K562 (cell line): Measurements from ENCODE around the gene TTC33.

Experiments
- CHD1 ChIP-seq: fragments of 200-600 bp; sonication (generic); IDR thresholded peaks from one replicate; pipeline ENCODE4 v1.6.1; 2012; ENCODE audit warnings: mild to moderate bottlenecking, moderate library complexity, low read length, inconsistent platforms
- DMBX1 ChIP-seq: fragments of 250-450 bp; sonication (Bioruptor Pico); IDR thresholded peaks from 2 replicates; pipeline ENCODE4 v1.8.0; 2022; ENCODE audit warnings: inconsistent platforms, mild to moderate bottlenecking, moderate library complexity, borderline replicate concordance
- MYNN ChIP-seq, 2 experiments: sonication (generic); formaldehyde crosslinking in 1 of 2; IDR thresholded peaks; 2 replicates each; pipeline versions ENCODE4 v1.5.0 to v1.6.1; 2016 to 2020; ENCODE audit warnings: antibody characterized with exemption in 1 of 2, missing genetic modification reagents in 1 of 2
- POLR2AphosphoS5 ChIP-seq: IDR thresholded peaks from 2 replicates; pipeline ENCODE4 v1.6.1; 2011; ENCODE audit warnings: mild to moderate bottlenecking, low read depth, low read length, moderate library complexity; ENCODE audit not compliant: control insufficient read depth, insufficient read depth
- ZFP36 ChIP-seq: fragments of 150-350 bp; IDR thresholded peaks from 2 replicates; pipeline ENCODE4 v1.6.1; 2018; ENCODE audit warnings: low read length, low read depth; ENCODE audit not compliant: partially characterized antibody
- ZNF24 ChIP-seq: fragments of 450-650 bp; IDR thresholded peaks from 2 replicates; pipeline ENCODE4 v1.6.1; 2016
- ZNF707 ChIP-seq: fragments of 250-450 bp; sonication (Bioruptor Pico); conservative IDR thresholded peaks from 2 replicates; pipeline ENCODE4 v1.8.0; 2022; ENCODE audit warnings: inconsistent platforms, mild to moderate bottlenecking, moderate library complexity
- ZNF780A ChIP-seq: fragments of 250-450 bp; sonication (Bioruptor Pico); IDR thresholded peaks from 2 replicates; pipeline ENCODE4 v1.5.0; 2021; ENCODE audit warnings: mild to moderate bottlenecking
- TF ChIP-seq, protein P1 (sequence below): fragments of 250-450 bp; sonication (Bioruptor Pico); IDR thresholded peaks from 2 replicates; pipeline ENCODE4 v1.8.0; 2021; ENCODE audit warnings: moderate library complexity, mild to moderate bottlenecking, inconsistent platforms

DNA sequence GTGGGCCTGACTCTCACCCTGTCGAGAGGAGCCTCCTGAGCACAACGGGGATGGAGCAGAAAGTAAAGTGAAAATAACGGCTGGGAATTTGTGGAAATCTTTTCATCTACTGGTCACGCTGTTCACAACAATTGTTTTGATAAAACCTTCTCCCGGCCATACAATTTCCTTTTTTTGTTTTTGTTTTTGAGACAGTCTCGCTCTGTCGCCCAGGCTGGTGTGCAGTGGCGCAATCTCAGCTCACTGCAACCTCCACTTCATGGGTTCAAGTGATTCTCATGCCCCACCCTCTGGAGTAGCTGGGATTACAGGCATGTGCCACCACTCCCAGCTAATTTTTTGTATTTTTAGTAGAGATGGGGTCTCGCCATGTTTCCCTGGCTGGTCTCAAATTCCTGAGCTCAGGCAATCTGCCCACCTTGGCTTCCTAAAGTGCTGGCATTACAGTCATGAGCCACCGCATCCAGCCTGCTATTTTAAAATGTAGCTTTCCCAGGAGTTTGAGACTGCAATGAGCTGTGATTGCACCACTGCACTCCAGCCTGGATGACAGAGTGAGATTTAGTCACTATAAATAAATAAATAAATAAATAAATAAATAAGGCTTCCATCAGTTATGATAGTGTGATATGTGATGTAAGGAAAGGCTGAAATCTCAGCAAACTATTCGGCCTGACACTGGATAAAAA, 149.5 kb downstream of the TTC33 start:
- TF ChIP-seq ZNF780A (CRISPR knock-in tag) (no peak), POLR2AphosphoS5 (no peak), ZNF707 (CRISPR knock-in tag) (no peak), ZNF24 (no peak), ZFP36 (no peak), MYNN (IDR thresholded peaks at IDR 0.05) (no peak), MYNN (CRISPR knock-in tag; IDR thresholded peaks at IDR 0.05) (no peak), CHD1 (no peak), DMBX1 (CRISPR knock-in tag) (no peak)
- TF ChIP-seq, protein P1, sequence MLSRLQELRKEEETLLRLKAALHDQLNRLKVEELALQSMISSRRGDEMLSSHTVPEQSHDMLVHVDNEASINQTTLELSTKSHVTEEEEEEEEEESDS, result no peak
